Sigmoid colon (tissue), 7 donors: Measurements from ENCODE around the gene HSPG2. TPM values are rescaled to one million over a fixed set of nuclear protein-coding genes. Genes with fewer than 3 reads are reported as not detected.
A peak's percentile ranks its signal among the peaks of the same experiment; 100 is the strongest.
"Not testable (repeated sequence)": the region's sequence is repeated elsewhere in the genome, so short reads cannot be mapped to it uniquely, and the experiment has no call there.

Experiments
- DNase-seq: peaks from one replicate; pipeline ENCODE4 v3.0.0-alpha.2; 2019
- H3K27ac ChIP-seq, 4 donors: fragments of 200-600 bp; sonication (generic); one replicate each; pipeline ENCODE4 v1.5.1; 2016 to 2019; ENCODE audit warnings: mild to moderate bottlenecking in 1 of 4
- H3K27me3 ChIP-seq, 3 donors: fragments of 200-600 bp; sonication (generic); one replicate each; pipeline ENCODE4 v1.5.1; 2019; ENCODE audit warnings: mild to moderate bottlenecking in 1 of 3
- H3K36me3 ChIP-seq, 4 donors: fragments of 200-600 bp; sonication (generic); one replicate each; pipeline ENCODE4 v1.5.1; 2016 to 2019
- H3K4me1 ChIP-seq, 4 donors: fragments of 200-600 bp; sonication (generic); one replicate each; pipeline ENCODE4 v1.5.1; 2017 to 2019
- H3K4me3 ChIP-seq, 4 donors: fragments of 200-600 bp; sonication (generic); one replicate each; pipeline ENCODE4 v1.5.1; 2017 to 2019; ENCODE audit warnings: mild to moderate bottlenecking in 2 of 4, moderate library complexity in 1 of 4
- H3K9me3 ChIP-seq, 4 donors: fragments of 200-600 bp in 3 of 4; sonication (generic) in 3 of 4; one replicate each; pipeline versions ENCODE4 v1.5.1 to v1.6.1; 2013 to 2019
- CTCF ChIP-seq, 4 experiments: fragments of 450-650 bp in 3 of 4; fragments of 200-600 bp in 1 of 4; IDR thresholded peaks; one replicate each; pipeline ENCODE4 v1.5.1; 2016 to 2019; ENCODE audit warnings: antibody characterized with exemption in 4 of 4, mild to moderate bottlenecking in 3 of 4, moderate library complexity in 2 of 4
- EP300 ChIP-seq, 4 donors: sonication (generic); formaldehyde crosslinking; IDR thresholded peaks; one replicate each; pipeline ENCODE4 v1.6.1; 2017; ENCODE audit warnings: antibody characterized with exemption in 4 of 4
- POLR2A ChIP-seq, 2 donors: fragments of 450-650 bp; IDR thresholded peaks; one replicate each; pipeline ENCODE4 v1.6.1; 2016; ENCODE audit warnings: antibody characterized with exemption in 2 of 2, mild to moderate bottlenecking in 2 of 2, moderate library complexity in 2 of 2
- POLR2AphosphoS5 ChIP-seq, 4 donors: sonication (generic); formaldehyde crosslinking; IDR thresholded peaks; one replicate each; pipeline ENCODE4 v1.6.1; 2017; ENCODE audit warnings: antibody characterized with exemption in 4 of 4
- WGBS, 2 donors: extraction: QIAGEN DNeasy Blood & Tissue Kit; methylation state at CpG; one replicate each; pipeline ENCODE4 v1.1.7; 2013; 5-methylcytosine and 5-hydroxymethylcytosine counted together
- intact Hi-C: fragments of 100-400 bp; cut with DNase I; formaldehyde crosslinking; loops from one replicate; pipeline ENCODE4 v1.15.1; 2023
- polyA plus RNA-seq, 3 donors: library from polyadenylated mRNA; stranded (reverse); fragments of 200-250 nt; gene quantifications; one replicate each; pipeline ENCODE4 v1.2.3, GENCODE V29; 2013
- total RNA-seq, 4 donors: library from RNA; depleted of rRNA; stranded (reverse); fragments of >200 nt; gene quantifications; one replicate each; pipeline ENCODE4 v1.1.0, GENCODE V29; 2016
- donor health status: healthy with polysubstance abuse.
- donor health status: Bipolar disorder and iron deficiency.
- donor health status: healthy.

HSPG2 gene
- total and polyA plus RNA-seq, 7 donors, result 6.0 to 761 (median 104) TPM

GRCh38 chr1:21922090-21923013, 14.8 kb downstream of the HSPG2 start:
- peak; percentile 62 for DNase-seq
- Histone ChIP-seq H3K4me1 (peaks cover 0 to 100% (median 98%) of the 10 kb centered on the region in 4 donors), H3K4me3 (no peak overlapping the region), H3K27ac (peak overlapping the region; percentile 90 to 99 (median 98)), H3K36me3 (peaks cover 0 to 10% (median 0%) of the 10 kb centered on the region in 4 donors), H3K9me3 (no peaks in the 10 kb centered on the region), H3K27me3 (no peaks in the 10 kb centered on the region)
- TF ChIP-seq CTCF (IDR thresholded peaks at IDR 0.05) (no peak), EP300 (IDR thresholded peaks at IDR 0.05) (no peak), POLR2A (IDR thresholded peaks at IDR 0.05) (no peak), POLR2AphosphoS5 (IDR thresholded peaks at IDR 0.05) (peak in 1 of 4 donors; percentile 8)
- WGBS, 2 donors, result 66 to 71% methylated on average over 15 of the region's 15 CpGs
- intact Hi-C loops, result no loop called here

GRCh38 chr1:21921100-21921875, 15.8 kb downstream of the HSPG2 start:
- H3K4me3 ChIP-seq, result no peak overlapping the region
- intact Hi-C loops, result no loop called here
- H3K4me1 ChIP-seq, result peaks cover 0 to 100% (median 98%) of the 10 kb centered on the region in 4 donors
- no peaks in the 10 kb centered on the region for H3K27me3 ChIP-seq
- no peaks in the 10 kb centered on the region for H3K9me3 ChIP-seq
- H3K36me3 ChIP-seq, result peaks cover 0 to 14% (median 0%) of the 10 kb centered on the region in 4 donors
- DNase-seq, result peak; percentile 65
- 81 to 84% methylated on average over 11 of the region's 11 CpGs for WGBS, 2 donors
- TF ChIP-seq POLR2AphosphoS5 (IDR thresholded peaks at IDR 0.05), result no peak
- no peak for TF ChIP-seq POLR2A (IDR thresholded peaks at IDR 0.05)
- TF ChIP-seq CTCF (IDR thresholded peaks at IDR 0.05), result no peak
- no peak for TF ChIP-seq EP300 (IDR thresholded peaks at IDR 0.05)
- H3K27ac ChIP-seq, result peak overlapping the region; percentile 90 to 99 (median 98)

- Histone ChIP-seq H3K27me3 (no peaks in the 10 kb centered on the region), H3K36me3 (peaks cover 0 to 16% (median 0%) of the 10 kb centered on the region in 4 donors), H3K4me1 (peaks cover 0 to 100% (median 98%) of the 10 kb centered on the region in 4 donors), H3K27ac (peak overlapping the region; percentile 90 to 99 (median 98)), H3K4me3 (no peak overlapping the region), H3K9me3 (no peaks in the 10 kb centered on the region)
- no peak for DNase-seq
- peak; percentile 64 to 87 (median 81) for TF ChIP-seq POLR2AphosphoS5 (IDR thresholded peaks at IDR 0.05)
- no peak for TF ChIP-seq CTCF (IDR thresholded peaks at IDR 0.05)
- TF ChIP-seq POLR2A (IDR thresholded peaks at IDR 0.05), result no peak
- TF ChIP-seq EP300 (IDR thresholded peaks at IDR 0.05), result peak in 3 of 4 donors; percentile 11 to 53 (median 23)
- intact Hi-C loops, result no loop called here
- WGBS, 2 donors, result 72 to 79% methylated on average over 7 of the region's 7 CpGs
These were observed 17.6 kb downstream of the HSPG2 start for GRCh38 chr1:21919520-21919919.

- H3K27ac ChIP-seq, result peak overlapping the region; percentile 90 to 99 (median 98)
These were observed 19.9 kb downstream of the HSPG2 start for GRCh38 chr1:21917239-21917631.

More at GRCh38 chr1:21917239-21917631, 19.9 kb downstream of the HSPG2 start:
- intact Hi-C loops, H3K9me3 ChIP-seq, DNase-seq, H3K4me3 ChIP-seq, H3K27me3 ChIP-seq: not testable (repeated sequence)
- Histone ChIP-seq H3K36me3 (peaks cover 0 to 16% (median 0%) of the 10 kb centered on the region in 4 donors), H3K4me1 (peaks cover 0 to 100% (median 98%) of the 10 kb centered on the region in 4 donors)
- 88 to 93% methylated on average over 6 of the region's 6 CpGs for WGBS, 2 donors
